ENCODE results near the gene CRELD2. TPM values are rescaled to one million over a fixed set of nuclear protein-coding genes. Genes with fewer than 3 reads are reported as not detected.

The CRELD2 gene
- total and polyA plus RNA-seq, 2 of the 13 experiments (the other 11 are each of a cell fraction or from before 2014, with no cell fraction given) = 17.2 to 44.7 TPM

DNA sequence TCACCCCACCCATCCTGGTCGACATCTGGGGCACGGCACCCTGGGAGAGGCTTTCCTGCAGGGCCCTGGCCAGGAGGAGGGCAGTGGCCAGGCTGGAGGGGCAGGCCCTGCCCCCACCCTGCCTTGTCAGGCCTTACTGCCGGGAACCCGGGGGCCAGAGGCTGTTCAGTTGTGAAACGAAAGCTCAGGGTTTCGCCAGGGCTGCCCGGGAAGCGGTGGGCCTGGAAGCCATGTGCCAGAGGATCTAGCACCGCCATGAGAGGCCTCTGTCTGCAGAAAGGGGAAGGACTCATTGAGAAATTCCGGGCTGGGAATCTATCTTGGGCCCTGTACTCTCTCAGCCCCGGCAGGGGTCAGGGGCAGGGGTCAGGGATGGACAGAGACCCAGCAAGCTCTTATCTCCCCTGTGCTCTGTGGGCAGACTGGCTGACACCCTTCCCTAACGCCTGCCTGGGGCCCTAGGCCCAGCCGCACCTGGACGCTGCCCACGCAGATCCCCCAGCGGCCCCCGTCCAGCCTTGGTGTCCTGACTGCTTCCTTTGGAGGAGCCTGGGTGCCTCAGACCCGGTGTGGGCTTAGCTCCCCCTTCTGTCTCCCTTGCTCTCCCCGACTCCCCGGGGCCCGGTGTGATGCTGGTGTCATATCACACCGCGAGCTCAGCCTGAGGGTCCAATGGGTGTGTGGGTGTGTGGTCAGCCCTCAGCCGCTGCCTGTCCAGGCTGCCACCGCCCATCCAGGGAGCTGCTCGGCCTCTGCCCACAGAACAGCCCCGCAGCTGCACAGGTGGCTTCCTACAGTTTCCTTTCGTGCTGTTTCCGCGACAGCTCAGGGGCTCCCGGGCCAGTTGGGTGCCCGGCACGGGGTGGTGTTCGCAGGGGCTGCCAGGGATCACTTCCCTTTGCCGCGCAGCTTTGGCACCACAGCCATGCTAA lies 48.6 kb downstream of the CRELD2 start (continued):
- TF ChIP-seq SNAI1 (CRISPR knock-in tag; IDR thresholded peaks at IDR 0.05; ENCODE audit: borderline replicate concordance) (0 out of 2 replicates have a peak, but pooled peaks have one; percentile 78), ZNF766 (CRISPR knock-in tag; IDR thresholded peaks at IDR 0.05; ENCODE audit: borderline replicate concordance) (0 out of 2 replicates have a peak, but pooled peaks have one; percentile 48), POLR2AphosphoS5 (IDR thresholded peaks at IDR 0.05; ENCODE audit: low read depth, low read length) (no peak), ZNF230 (CRISPR knock-in tag; IDR thresholded peaks at IDR 0.05) (no peak), CEBPG (CRISPR knock-in tag; IDR thresholded peaks at IDR 0.05) (peak; percentile 48), ZNF570 (CRISPR knock-in tag; IDR thresholded peaks at IDR 0.05; ENCODE audit: borderline replicate concordance) (no peak), NR2F2 (IDR thresholded peaks at IDR 0.05; ENCODE audit: borderline replicate concordance, low read depth) (peak; percentile 68; the same call in 1 of the 2 replicates), ASH2L (IDR thresholded peaks at IDR 0.05; ENCODE audit: insufficient read length, low read depth, low read length) (no peak), REXO4 (CRISPR knock-in tag; IDR thresholded peaks at IDR 0.05; ENCODE audit: borderline replicate concordance) (no peak), ZNF563 (CRISPR knock-in tag; IDR thresholded peaks at IDR 0.05) (no peak), ZFP82 (CRISPR knock-in tag; IDR thresholded peaks at IDR 0.05; ENCODE audit: borderline replicate concordance) (no peak), NFKB2 (CRISPR knock-in tag; IDR thresholded peaks at IDR 0.05; ENCODE audit: borderline replicate concordance) (peak; percentile 78; the same call in 1 of the 2 replicates), ZNF260 (CRISPR knock-in tag; IDR thresholded peaks at IDR 0.05; ENCODE audit: borderline replicate concordance, low read depth) (no peak), ZFP37 (CRISPR knock-in tag; IDR thresholded peaks at IDR 0.05; ENCODE audit: borderline replicate concordance) (no peak), HNF4A (CRISPR knock-in tag; IDR thresholded peaks at IDR 0.05) (peak; percentile 54), ZNF343 (CRISPR knock-in tag; IDR thresholded peaks at IDR 0.05) (no peak), SIN3B (IDR thresholded peaks at IDR 0.05; ENCODE audit: low read length) (no peak), SP5 (CRISPR knock-in tag; IDR thresholded peaks at IDR 0.05; ENCODE audit: borderline replicate concordance, low read depth) (no peak), GPN1 (CRISPR knock-in tag; IDR thresholded peaks at IDR 0.05; ENCODE audit: borderline replicate concordance) (no peak), ZNF788 (CRISPR knock-in tag; IDR thresholded peaks at IDR 0.05; ENCODE audit: borderline replicate concordance) (0 out of 2 replicates have a peak, but pooled peaks have one; percentile 15)
- TF ChIP-seq, protein P1, sequence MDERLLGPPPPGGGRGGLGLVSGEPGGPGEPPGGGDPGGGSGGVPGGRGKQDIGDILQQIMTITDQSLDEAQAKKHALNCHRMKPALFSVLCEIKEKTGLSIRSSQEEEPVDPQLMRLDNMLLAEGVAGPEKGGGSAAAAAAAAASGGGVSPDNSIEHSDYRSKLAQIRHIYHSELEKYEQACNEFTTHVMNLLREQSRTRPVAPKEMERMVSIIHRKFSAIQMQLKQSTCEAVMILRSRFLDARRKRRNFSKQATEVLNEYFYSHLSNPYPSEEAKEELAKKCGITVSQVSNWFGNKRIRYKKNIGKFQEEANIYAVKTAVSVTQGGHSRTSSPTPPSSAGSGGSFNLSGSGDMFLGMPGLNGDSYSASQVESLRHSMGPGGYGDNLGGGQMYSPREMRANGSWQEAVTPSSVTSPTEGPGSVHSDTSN (CRISPR knock-in tag; IDR thresholded peaks at IDR 0.05) = no peak
- TF ChIP-seq, protein P2, sequence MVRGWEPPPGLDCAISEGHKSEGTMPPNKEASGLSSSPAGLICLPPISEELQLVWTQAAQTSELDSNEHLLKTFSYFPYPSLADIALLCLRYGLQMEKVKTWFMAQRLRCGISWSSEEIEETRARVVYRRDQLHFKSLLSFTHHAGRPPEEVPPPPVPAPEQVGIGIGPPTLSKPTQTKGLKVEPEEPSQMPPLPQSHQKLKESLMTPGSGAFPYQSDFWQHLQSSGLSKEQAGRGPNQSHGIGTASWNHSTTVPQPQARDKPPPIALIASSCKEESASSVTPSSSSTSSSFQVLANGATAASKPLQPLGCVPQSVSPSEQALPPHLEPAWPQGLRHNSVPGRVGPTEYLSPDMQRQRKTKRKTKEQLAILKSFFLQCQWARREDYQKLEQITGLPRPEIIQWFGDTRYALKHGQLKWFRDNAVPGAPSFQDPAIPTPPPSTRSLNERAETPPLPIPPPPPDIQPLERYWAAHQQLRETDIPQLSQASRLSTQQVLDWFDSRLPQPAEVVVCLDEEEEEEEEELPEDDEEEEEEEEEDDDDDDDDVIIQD (CRISPR knock-in tag; IDR thresholded peaks at IDR 0.05; ENCODE audit: low read depth) = no peak
- TF ChIP-seq, protein P3, sequence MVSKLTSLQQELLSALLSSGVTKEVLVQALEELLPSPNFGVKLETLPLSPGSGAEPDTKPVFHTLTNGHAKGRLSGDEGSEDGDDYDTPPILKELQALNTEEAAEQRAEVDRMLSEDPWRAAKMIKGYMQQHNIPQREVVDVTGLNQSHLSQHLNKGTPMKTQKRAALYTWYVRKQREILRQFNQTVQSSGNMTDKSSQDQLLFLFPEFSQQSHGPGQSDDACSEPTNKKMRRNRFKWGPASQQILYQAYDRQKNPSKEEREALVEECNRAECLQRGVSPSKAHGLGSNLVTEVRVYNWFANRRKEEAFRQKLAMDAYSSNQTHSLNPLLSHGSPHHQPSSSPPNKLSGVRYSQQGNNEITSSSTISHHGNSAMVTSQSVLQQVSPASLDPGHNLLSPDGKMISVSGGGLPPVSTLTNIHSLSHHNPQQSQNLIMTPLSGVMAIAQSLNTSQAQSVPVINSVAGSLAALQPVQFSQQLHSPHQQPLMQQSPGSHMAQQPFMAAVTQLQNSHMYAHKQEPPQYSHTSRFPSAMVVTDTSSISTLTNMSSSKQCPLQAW (CRISPR knock-in tag; IDR thresholded peaks at IDR 0.05) = no peak
- TF ChIP-seq, protein P4, sequence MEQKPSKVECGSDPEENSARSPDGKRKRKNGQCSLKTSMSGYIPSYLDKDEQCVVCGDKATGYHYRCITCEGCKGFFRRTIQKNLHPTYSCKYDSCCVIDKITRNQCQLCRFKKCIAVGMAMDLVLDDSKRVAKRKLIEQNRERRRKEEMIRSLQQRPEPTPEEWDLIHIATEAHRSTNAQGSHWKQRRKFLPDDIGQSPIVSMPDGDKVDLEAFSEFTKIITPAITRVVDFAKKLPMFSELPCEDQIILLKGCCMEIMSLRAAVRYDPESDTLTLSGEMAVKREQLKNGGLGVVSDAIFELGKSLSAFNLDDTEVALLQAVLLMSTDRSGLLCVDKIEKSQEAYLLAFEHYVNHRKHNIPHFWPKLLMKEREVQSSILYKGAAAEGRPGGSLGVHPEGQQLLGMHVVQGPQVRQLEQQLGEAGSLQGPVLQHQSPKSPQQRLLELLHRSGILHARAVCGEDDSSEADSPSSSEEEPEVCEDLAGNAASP (CRISPR knock-in tag; IDR thresholded peaks at IDR 0.05; ENCODE audit: borderline replicate concordance) = no peak

All from HepG2 (cell line).